T-cell (primary cell): ENCODE results near the gene COQ9. TPM values are rescaled to one million over a fixed set of nuclear protein-coding genes. Genes with fewer than 3 reads are reported as not detected.
A peak's percentile ranks its signal among the peaks of the same experiment; 100 is the strongest.

Experiments
- ATAC-seq, 4 experiments: fragments of 200-7000 bp in 3 of 4; fragments of 150-1000 bp in 1 of 4; cut with Tn5 transposase; replicated peaks in 1 of 4; 1 replicate in 3 of 4; 2 replicates in 1 of 4; pipeline ENCODE4 v1.10.0; 2021; ENCODE audit warnings: moderate library complexity in 3 of 4, mild to moderate bottlenecking in 2 of 4, moderate number of reproducible peaks in 1 of 4
- CTCF ChIA-PET, 2 donors: fragments of 300-600 bp; sonication (Branson Sonifier 250); formaldehyde crosslinking; loops; one replicate each; lab custom pipeline; 2022; ENCODE audit warnings: antibody characterized with exemption in 2 of 2; lab: Charles Lee
- POLR2A ChIA-PET, 2 donors: fragments of 300-600 bp; sonication (Branson Sonifier 250); formaldehyde crosslinking; loops; one replicate each; lab custom pipeline; 2022; ENCODE audit warnings: antibody characterized with exemption in 2 of 2; lab: Charles Lee
- DNase-seq, 35 experiments: peaks; one replicate each; pipeline versions ENCODE4 v3.0.0 to v3.0.0-alpha.2; 2013 to 2023
- H3K27ac ChIP-seq: one replicate; pipeline ENCODE4 v1.5.1; 2013; ENCODE audit warnings: low read length
- H3K27me3 ChIP-seq, 2 experiments: replicated peaks in 1 of 2; 1 replicate in 1 of 2; 2 replicates in 1 of 2; pipeline versions ENCODE4 v1.6.1 to v1.7.0; 2013; ENCODE audit warnings: low read length in 1 of 2, mixed read lengths in 1 of 2; ENCODE audit not compliant: control insufficient read depth in 2 of 2, insufficient read depth in 2 of 2; ENCODE audit errors: extremely low read depth in 1 of 2
- H3K36me3 ChIP-seq, 2 donors: 1 replicate in 1 of 2; 2 replicates in 1 of 2; pipeline versions ENCODE4 v1.6.1 to v1.7.0; 2013; ENCODE audit warnings: low read length in 1 of 2; ENCODE audit not compliant: control insufficient read depth in 2 of 2, insufficient read depth in 1 of 2; ENCODE audit errors: extremely low read depth in 1 of 2
- H3K4me1 ChIP-seq, 2 experiments: 1 replicate in 1 of 2; 2 replicates in 1 of 2; pipeline versions ENCODE4 v1.6.1 to v1.7.0; 2013; ENCODE audit warnings: low read length in 2 of 2, mixed read lengths in 1 of 2; ENCODE audit not compliant: insufficient read depth in 2 of 2, control insufficient read depth in 1 of 2; ENCODE audit errors: extremely low read depth in 1 of 2
- H3K4me3 ChIP-seq, 2 donors: 1 replicate in 1 of 2; 2 replicates in 1 of 2; pipeline versions ENCODE4 v1.5.1 to v1.7.0; 2013; ENCODE audit warnings: mild to moderate bottlenecking in 2 of 2, low read length in 1 of 2, moderate library complexity in 1 of 2; ENCODE audit not compliant: control insufficient read depth in 1 of 2; ENCODE audit errors: extremely low read depth in 1 of 2
- H3K9me3 ChIP-seq: 2 replicates; pipeline ENCODE4 v1.7.0; 2013
- H3K27ac Mint-ChIP-seq, 2 donors: one replicate each; pipeline ENCODE4 v1.8.0; 2020 to 2021; ENCODE audit warnings: mild to moderate bottlenecking in 2 of 2, mixed read lengths in 2 of 2
- H3K27me3 Mint-ChIP-seq, 2 donors: one replicate each; pipeline ENCODE4 v1.8.0; 2021 to 2022; ENCODE audit warnings: mixed read lengths in 2 of 2
- H3K36me3 Mint-ChIP-seq: one replicate; pipeline ENCODE4 v1.8.0; 2021; ENCODE audit warnings: mixed read lengths
- H3K4me1 Mint-ChIP-seq, 3 donors: one replicate each; pipeline ENCODE4 v1.8.0; 2020 to 2022; ENCODE audit warnings: mixed read lengths in 3 of 3, mild to moderate bottlenecking in 1 of 3
- H3K4me3 Mint-ChIP-seq, 3 donors: one replicate each; pipeline ENCODE4 v1.8.0; 2020 to 2022; ENCODE audit warnings: mild to moderate bottlenecking in 3 of 3, mixed read lengths in 3 of 3, moderate library complexity in 3 of 3
- H3K9me3 Mint-ChIP-seq, 3 donors: one replicate each; pipeline ENCODE4 v1.8.0; 2020 to 2022; ENCODE audit warnings: mixed read lengths in 3 of 3
- WGBS: methylation state at CpG from one replicate; pipeline ENCODE4 v1.1.5; 2013; ENCODE audit warnings: missing lambda C conversion rate; ENCODE audit not compliant: insufficient coverage; 5-methylcytosine and 5-hydroxymethylcytosine counted together
- total RNA-seq, 35 experiments: library from RNA in 6 of 35; stranded (reverse) in 6 of 35; fragments of 120-200 nt in 1 of 35; gene quantifications; one replicate each; pipeline versions ENCODE4 v1.2.1 to v1.2.4 and lab custom pipeline; 2013 to 2026

The COQ9 gene
- total RNA-seq, 5 donors from 2014 or later (not counting 1 experiment from before 2014, with no cell fraction given), result 18.0 to 35.3 (median 34.2) TPM

GRCh38 chr16:57413301-57413730 is 34.0 kb upstream of the COQ9 start:
- 77% methylated on average over 5 of the region's 5 CpGs for WGBS
- DNase-seq, result peak in 1 of 35 experiments; percentile 13
- ChIA-PET POLR2A (interaction anchor here in 1 of 2 donors (0.6 kb wide), 1 partner anchor 69 kb away, joined by 3 read pairs; no protein-coding TSS in a partner anchor), CTCF (interaction anchor here in 1 of 2 donors (0.6 to 1.1 kb wide), 2 partner anchors 112 to 554 kb away, joined by 3 read pairs; no protein-coding TSS in a partner anchor)
- peaks cover 4 to 7% of the 10 kb centered on the region in 2 donors for H3K27me3 Mint-ChIP-seq
- H3K4me3 Mint-ChIP-seq, result no peak overlapping the region
- Histone ChIP-seq H3K36me3 (no peaks in the 10 kb centered on the region), H3K27ac (no peak overlapping the region), H3K9me3 (no peaks in the 10 kb centered on the region), H3K27me3 (peaks cover 0 to 19% of the 10 kb centered on the region in 2 experiments), H3K4me3 (no peak overlapping the region), H3K4me1 (peaks cover 0 to 16% of the 10 kb centered on the region in 2 experiments)
- H3K27ac Mint-ChIP-seq, result no peak overlapping the region
- H3K36me3 Mint-ChIP-seq, result no peaks in the 10 kb centered on the region
- H3K9me3 Mint-ChIP-seq, result no peaks in the 10 kb centered on the region
- H3K4me1 Mint-ChIP-seq, result peaks cover 11 to 17% (median 13%) of the 10 kb centered on the region in 3 donors
- ATAC-seq, result no peak

GRCh38 chr16:57413733-57414132 is 33.5 kb upstream of the COQ9 start:
- ATAC-seq (no peak), DNase-seq (no peak)
- Histone ChIP-seq H3K27me3 (peaks cover 0 to 19% of the 10 kb centered on the region in 2 experiments), H3K4me1 (peaks cover 0 to 20% of the 10 kb centered on the region in 2 experiments), H3K27ac (no peak overlapping the region), H3K36me3 (no peaks in the 10 kb centered on the region), H3K9me3 (no peaks in the 10 kb centered on the region), H3K4me3 (no peak overlapping the region)
- peaks cover 14 to 19% (median 15%) of the 10 kb centered on the region in 3 donors for H3K4me1 Mint-ChIP-seq
- H3K36me3 Mint-ChIP-seq, result no peaks in the 10 kb centered on the region
- H3K27me3 Mint-ChIP-seq, result peaks cover 4 to 7% of the 10 kb centered on the region in 2 donors
- no peak overlapping the region for H3K4me3 Mint-ChIP-seq
- WGBS, result 25% methylated on average over 1 of the region's 7 CpGs
- ChIA-PET POLR2A (interaction anchor here in 1 of 2 donors (0.6 kb wide), 1 partner anchor 70 kb away, joined by 3 read pairs; no protein-coding TSS in a partner anchor), CTCF (interaction anchor here (0.6 to 0.7 kb wide), 4 partner anchors 11 to 123 kb away, joined by 4 to 7 read pairs (median 5); no protein-coding TSS in a partner anchor)
- H3K9me3 Mint-ChIP-seq, result no peaks in the 10 kb centered on the region
- H3K27ac Mint-ChIP-seq, result no peak overlapping the region

DNA sequence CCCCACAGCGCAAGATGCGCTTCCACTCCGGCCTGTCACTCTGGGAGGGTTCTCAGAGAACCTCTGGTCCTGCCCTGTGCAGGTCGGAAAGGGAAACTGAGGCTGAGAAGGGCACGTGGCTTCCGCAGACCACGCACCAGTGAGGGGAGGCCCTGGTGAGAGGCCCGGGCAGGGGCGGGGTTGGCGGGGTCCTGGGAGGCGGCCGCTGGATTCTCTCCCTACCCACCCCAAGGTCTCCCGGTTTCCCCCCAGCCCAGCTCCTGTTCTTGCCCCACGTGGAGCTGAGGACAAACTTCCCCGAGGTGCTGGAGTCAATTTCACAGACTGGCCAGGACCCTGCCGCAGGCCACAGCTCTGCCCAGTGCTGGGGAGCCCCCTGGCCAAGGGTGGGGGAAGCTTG is 31.2 kb upstream of the COQ9 start:
- Mint-ChIP-seq H3K36me3 (no peaks in the 10 kb centered on the region), H3K27ac (no peak overlapping the region), H3K27me3 (no peaks in the 10 kb centered on the region), H3K4me3 (peak overlapping the region in 1 of 3 donors; percentile 6), H3K4me1 (peaks cover 20 to 26% (median 22%) of the 10 kb centered on the region in 3 donors), H3K9me3 (no peaks in the 10 kb centered on the region)
- no peak overlapping the region for H3K4me3 ChIP-seq
- no peak for ATAC-seq
- CTCF ChIA-PET, result interaction anchor here (0.6 to 3.7 kb wide), 8 partner anchors 16 to 229 kb away, joined by 3 to 37 read pairs (median 4); no protein-coding TSS in a partner anchor
- no peaks in the 10 kb centered on the region for H3K9me3 ChIP-seq
- peaks cover 0 to 27% of the 10 kb centered on the region in 2 experiments for H3K4me1 ChIP-seq
- DNase-seq, result no peak
- H3K36me3 ChIP-seq, result no peaks in the 10 kb centered on the region
- H3K27me3 ChIP-seq, result peaks cover 0 to 14% of the 10 kb centered on the region in 2 experiments
- POLR2A ChIA-PET, result no interaction called here
- 88% methylated on average over 15 of the region's 16 CpGs for WGBS
- H3K27ac ChIP-seq, result peak overlapping the region; percentile 23

- no peak overlapping the region for H3K27ac ChIP-seq
- DNase-seq, result no peak
- H3K4me3 ChIP-seq, result no peak overlapping the region
- no peaks in the 10 kb centered on the region for H3K36me3 Mint-ChIP-seq
- no peaks in the 10 kb centered on the region for H3K36me3 ChIP-seq
- no peaks in the 10 kb centered on the region for H3K9me3 Mint-ChIP-seq
- no peaks in the 10 kb centered on the region for H3K27me3 Mint-ChIP-seq
- peaks cover 22 to 23% (median 22%) of the 10 kb centered on the region in 3 donors for H3K4me1 Mint-ChIP-seq
- ChIA-PET POLR2A (no interaction called here), CTCF (interaction anchor here (0.5 to 3.7 kb wide), 8 partner anchors 13 to 118 kb away, joined by 3 to 37 read pairs (median 6); no protein-coding TSS in a partner anchor)
- H3K4me3 Mint-ChIP-seq, result peak overlapping the region in 1 of 3 donors; percentile 37
- 88% methylated on average over 3 of the region's 6 CpGs for WGBS
- peaks cover 0 to 12% of the 10 kb centered on the region in 2 experiments for H3K27me3 ChIP-seq
- H3K4me1 ChIP-seq, result peaks cover 0 to 27% of the 10 kb centered on the region in 2 experiments
- no peak for ATAC-seq
- peak overlapping the region in 1 of 2 donors; percentile 89 for H3K27ac Mint-ChIP-seq
- no peaks in the 10 kb centered on the region for H3K9me3 ChIP-seq
Observed at GRCh38 chr16:57419506-57419905, 27.8 kb upstream of the COQ9 start.

GRCh38 chr16:57422026-57422944 is 25.0 kb upstream of the COQ9 start:
- Histone ChIP-seq H3K9me3 (no peaks in the 10 kb centered on the region), H3K4me3 (no peak overlapping the region), H3K27ac (no peak overlapping the region), H3K36me3 (no peaks in the 10 kb centered on the region), H3K27me3 (peaks cover 0 to 2% of the 10 kb centered on the region in 2 experiments), H3K4me1 (peaks cover 0 to 16% of the 10 kb centered on the region in 2 experiments)
- Mint-ChIP-seq H3K4me3 (no peak overlapping the region), H3K4me1 (peaks cover 15 to 17% (median 16%) of the 10 kb centered on the region in 3 donors), H3K9me3 (no peaks in the 10 kb centered on the region), H3K36me3 (peaks cover 4% of the 10 kb centered on the region), H3K27me3 (no peaks in the 10 kb centered on the region), H3K27ac (no peak overlapping the region)
- 85% methylated on average over 5 of the region's 10 CpGs for WGBS
- no peak for DNase-seq
- no peak for ATAC-seq
- POLR2A ChIA-PET, result interaction anchor here (0.5 to 0.6 kb wide), 3 partner anchors 52 to 187 kb away, joined by 4 to 11 read pairs (median 7); no protein-coding TSS in a partner anchor
- CTCF ChIA-PET, result interaction anchor here (0.9 to 1.6 kb wide), 2 partner anchors 11 to 97 kb away, joined by 3 read pairs; no protein-coding TSS in a partner anchor

DNA sequence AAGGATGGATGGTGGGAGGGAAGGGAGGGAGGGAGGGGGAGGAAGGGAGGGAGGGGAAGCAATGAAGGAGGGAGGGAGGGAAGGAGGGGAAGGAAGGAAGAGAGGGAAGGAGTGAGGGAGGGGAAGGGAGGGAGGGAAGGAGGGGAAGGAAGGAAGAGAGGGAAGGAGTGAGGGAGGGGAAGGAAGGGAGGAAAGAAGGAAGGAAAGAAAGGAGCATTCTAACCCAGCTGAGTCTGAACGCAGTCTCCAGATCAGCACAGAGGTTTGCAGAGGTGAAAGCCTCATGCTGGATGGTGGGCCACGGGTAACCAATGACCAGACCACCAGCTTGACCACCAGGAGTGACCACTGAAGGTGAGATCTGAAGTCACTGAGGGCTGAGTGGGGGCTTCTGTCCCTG is 24.1 kb upstream of the COQ9 start:
- Mint-ChIP-seq H3K4me3 (no peak overlapping the region), H3K4me1 (peaks cover 9 to 13% (median 11%) of the 10 kb centered on the region in 3 donors), H3K36me3 (peaks cover 12% of the 10 kb centered on the region), H3K27ac (no peak overlapping the region), H3K9me3 (no peaks in the 10 kb centered on the region), H3K27me3 (no peaks in the 10 kb centered on the region)
- peaks cover 0 to 11% of the 10 kb centered on the region in 2 experiments for H3K4me1 ChIP-seq
- ChIA-PET POLR2A (no interaction called here), CTCF (interaction anchor here (0.9 to 1.6 kb wide), 2 partner anchors 11 to 97 kb away, joined by 3 read pairs; no protein-coding TSS in a partner anchor)
- peaks cover 0 to 8% of the 10 kb centered on the region in 2 donors for H3K36me3 ChIP-seq
- no peak overlapping the region for H3K4me3 ChIP-seq
- WGBS, result 80% methylated on average over 1 of the region's 2 CpGs
- H3K27ac ChIP-seq, result no peak overlapping the region
- DNase-seq (no peak), ATAC-seq (no peak)
- H3K9me3 ChIP-seq, result no peaks in the 10 kb centered on the region
- peaks cover 0 to 2% of the 10 kb centered on the region in 2 experiments for H3K27me3 ChIP-seq
